ENCODE data around the gene COL1A2. TPM values are rescaled to one million over a fixed set of nuclear protein-coding genes. Genes with fewer than 3 reads are reported as not detected.

The COL1A2 gene
- total RNA-seq, 1 donor from 2014 or later, result 321 TPM

GRCh38 chr7:94395141-94396036 lies 694 bp downstream of the COL1A2 start:
- Histone ChIP-seq H3K4me3 (peak overlapping the region; percentile 57), H3K27me3 (no peaks in the 10 kb centered on the region), H3K9me3 (no peaks in the 10 kb centered on the region), H3K4me1 (no peaks in the 10 kb centered on the region), H3K27ac (peak overlapping the region; percentile 85), H3K36me3 (peaks cover 6% of the 10 kb centered on the region)
- peak; percentile 81 for TF ChIP-seq CTCF (IDR thresholded peaks at IDR 0.05)
- ATAC-seq, result peak; percentile 89
- no peak for DNase-seq
- intact Hi-C loops (cut with DNase I), result loop anchor here (10.0 kb wide), 1 partner anchor 101 kb away; no protein-coding TSS in a partner anchor

DNA sequence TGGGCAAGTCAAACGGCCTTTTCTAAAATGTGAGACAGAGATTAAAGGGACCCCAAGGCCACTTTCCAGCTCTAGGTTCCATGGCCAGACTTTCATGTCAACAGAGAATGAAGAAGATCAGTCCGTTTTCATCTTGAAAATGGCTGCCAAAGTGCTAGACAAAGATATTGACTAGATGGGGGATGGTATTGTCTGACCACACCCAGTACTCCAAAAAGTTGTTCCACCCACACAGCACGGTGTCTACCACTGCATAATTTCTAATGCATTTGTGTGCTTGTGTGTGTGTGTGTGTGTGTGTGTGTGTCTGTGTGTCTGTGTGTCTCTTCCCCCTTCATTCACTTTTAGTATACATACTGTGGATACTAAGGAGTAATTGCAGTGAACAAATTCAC lies 1.3 kb downstream of the COL1A2 start:
- Histone ChIP-seq H3K9me3 (no peaks in the 10 kb centered on the region), H3K36me3 (peaks cover 6% of the 10 kb centered on the region), H3K27ac (peak overlapping the region; percentile 85), H3K4me3 (peak overlapping the region; percentile 57), H3K4me1 (no peaks in the 10 kb centered on the region), H3K27me3 (no peaks in the 10 kb centered on the region)
- intact Hi-C loops (cut with DNase I), result loop anchor here (10.0 kb wide), 1 partner anchor 101 kb away; no protein-coding TSS in a partner anchor
- no peak for ATAC-seq
- TF ChIP-seq CTCF (IDR thresholded peaks at IDR 0.05), result no peak
- no peak for DNase-seq

DNA sequence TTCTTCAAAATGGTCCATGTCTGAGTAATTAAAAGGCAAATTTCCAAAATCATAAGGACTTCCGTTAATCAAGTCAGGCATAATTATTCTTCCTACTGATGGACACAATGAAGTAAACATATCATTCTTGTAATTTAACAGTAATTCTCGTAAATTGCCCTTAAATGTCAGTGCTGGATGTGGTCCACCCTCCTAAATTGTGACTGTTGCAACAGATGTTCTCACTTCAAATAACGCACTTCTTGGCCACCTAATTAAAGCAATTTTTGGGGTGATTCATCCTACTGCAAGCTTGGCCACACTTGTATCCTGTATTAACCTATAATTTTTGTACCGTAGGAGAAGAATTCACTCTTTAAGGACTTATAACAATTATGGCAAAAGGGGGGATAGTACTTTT lies 1.9 kb downstream of the COL1A2 start:
- DNase-seq, result no peak
- H3K27me3 ChIP-seq, result no peaks in the 10 kb centered on the region
- no peaks in the 10 kb centered on the region for H3K9me3 ChIP-seq
- H3K36me3 ChIP-seq, result peaks cover 8% of the 10 kb centered on the region
- H3K27ac ChIP-seq, result peak overlapping the region; percentile 85
- no peaks in the 10 kb centered on the region for H3K4me1 ChIP-seq
- intact Hi-C loops (cut with DNase I), result loop anchor here (10.0 kb wide), 1 partner anchor 102 kb away; no protein-coding TSS in a partner anchor
- no peak for ATAC-seq
- no peak for TF ChIP-seq CTCF (IDR thresholded peaks at IDR 0.05)
- H3K4me3 ChIP-seq, result peak overlapping the region; percentile 57

- Histone ChIP-seq H3K9me3 (no peaks in the 10 kb centered on the region), H3K27me3 (no peaks in the 10 kb centered on the region), H3K27ac (no peak overlapping the region), H3K4me1 (no peaks in the 10 kb centered on the region), H3K36me3 (peaks cover 19% of the 10 kb centered on the region), H3K4me3 (peak overlapping the region; percentile 57)
- TF ChIP-seq CTCF (IDR thresholded peaks at IDR 0.05), result no peak
- ATAC-seq, result no peak
- intact Hi-C loops (cut with DNase I), result loop anchor here (10.0 kb wide), 1 partner anchor 103 kb away; no protein-coding TSS in a partner anchor
- DNase-seq, result no peak
Measured at GRCh38 chr7:94397722-94398121, 3.0 kb downstream of the COL1A2 start.

DNA sequence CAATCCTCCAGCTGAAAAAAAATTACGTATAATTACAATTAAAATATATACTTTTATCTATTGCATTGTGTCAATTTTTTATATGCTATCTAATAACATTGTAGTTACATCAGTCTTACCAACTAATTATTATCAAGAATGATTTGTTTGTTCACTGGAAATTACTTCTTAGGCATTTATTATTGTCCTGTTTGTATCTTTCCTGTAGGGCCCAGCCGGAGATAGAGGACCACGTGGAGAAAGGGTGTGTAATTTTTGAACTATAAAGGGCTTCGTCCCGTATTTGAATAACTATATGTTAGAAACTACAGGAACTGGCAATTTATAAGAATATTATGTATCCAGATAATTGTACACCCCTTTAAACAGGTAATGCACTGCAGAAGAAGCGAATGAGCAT lies 4.1 kb downstream of the COL1A2 start:
- Histone ChIP-seq H3K4me3 (peak overlapping the region; percentile 11), H3K36me3 (peaks cover 25% of the 10 kb centered on the region), H3K27me3 (no peaks in the 10 kb centered on the region), H3K4me1 (no peaks in the 10 kb centered on the region), H3K27ac (no peak overlapping the region), H3K9me3 (no peaks in the 10 kb centered on the region)
- DNase-seq (no peak), ATAC-seq (no peak)
- intact Hi-C loops (cut with DNase I), result loop anchor here (10.0 kb wide), 1 partner anchor 104 kb away; no protein-coding TSS in a partner anchor
- no peak for TF ChIP-seq CTCF (IDR thresholded peaks at IDR 0.05)
